Trophoblast cell (in vitro differentiated cells and primary cell): ENCODE data around the gene SPOP.
A peak's percentile ranks its signal among the peaks of the same experiment; 100 is the strongest.

Experiments used
- DNase-seq, 2 donors: peaks; one replicate each; pipeline ENCODE4 v3.0.0-alpha.2; 2016
- H2AFZ ChIP-seq: 2 replicates; pipeline ENCODE4 v1.6.1; 2013; ENCODE audit warnings: low read length, moderate library complexity, mild to moderate bottlenecking; ENCODE audit not compliant: insufficient read depth, poor library complexity
- H2AK5ac ChIP-seq: 2 replicates; pipeline ENCODE4 v1.6.1; 2013; ENCODE audit warnings: mild to moderate bottlenecking, low read length
- H2BK120ac ChIP-seq: 2 replicates; pipeline ENCODE4 v1.6.1; 2013; ENCODE audit warnings: low read length, mild to moderate bottlenecking, moderate library complexity; ENCODE audit not compliant: insufficient read depth, poor library complexity
- H2BK12ac ChIP-seq: 2 replicates; pipeline ENCODE4 v1.6.1; 2013; ENCODE audit warnings: mild to moderate bottlenecking, low read length, moderate library complexity
- H2BK5ac ChIP-seq: 2 replicates; pipeline ENCODE4 v1.6.1; 2013; ENCODE audit warnings: low read length, low read depth, moderate library complexity, mild to moderate bottlenecking; ENCODE audit not compliant: poor library complexity
- H3K14ac ChIP-seq: 2 replicates; pipeline ENCODE4 v1.6.1; 2013; ENCODE audit warnings: mild to moderate bottlenecking, low read length
- H3K18ac ChIP-seq: 2 replicates; pipeline ENCODE4 v1.6.1; 2013; ENCODE audit warnings: mild to moderate bottlenecking, low read length
- H3K23ac ChIP-seq: 2 replicates; pipeline ENCODE4 v1.6.1; 2013; ENCODE audit warnings: low read length
- H3K27ac ChIP-seq: 2 replicates; pipeline ENCODE4 v1.5.1; 2013; ENCODE audit warnings: low read depth, mild to moderate bottlenecking, inconsistent platforms, low read length, moderate library complexity
- H3K27me3 ChIP-seq: 2 replicates; pipeline ENCODE4 v1.6.1; 2013; ENCODE audit warnings: inconsistent platforms, mild to moderate bottlenecking, low read length, moderate library complexity; ENCODE audit not compliant: insufficient read depth
- H3K36me3 ChIP-seq, 2 experiments: 1 replicate in 1 of 2; 2 replicates in 1 of 2; pipeline ENCODE4 v1.6.1; 2013; ENCODE audit warnings: low read length in 2 of 2, mild to moderate bottlenecking in 2 of 2, moderate library complexity in 1 of 2; ENCODE audit not compliant: insufficient read depth in 2 of 2, control insufficient read depth in 1 of 2
- H3K4ac ChIP-seq: 2 replicates; pipeline ENCODE4 v1.6.1; 2013; ENCODE audit warnings: low read depth, mild to moderate bottlenecking, low read length, moderate library complexity
- H3K4me1 ChIP-seq, 2 experiments: 1 replicate in 1 of 2; 2 replicates in 1 of 2; pipeline ENCODE4 v1.6.1; 2013; ENCODE audit warnings: low read length in 2 of 2, mild to moderate bottlenecking in 2 of 2, moderate library complexity in 1 of 2; ENCODE audit not compliant: insufficient read depth in 2 of 2, control insufficient read depth in 1 of 2
- H3K4me2 ChIP-seq: 2 replicates; pipeline ENCODE4 v1.6.1; 2013; ENCODE audit warnings: inconsistent platforms, mild to moderate bottlenecking, low read length, moderate library complexity
- H3K4me3 ChIP-seq: 2 replicates; pipeline ENCODE4 v1.5.1; 2013; ENCODE audit warnings: mild to moderate bottlenecking, low read depth, low read length, inconsistent platforms
- H3K79me1 ChIP-seq: one replicate; pipeline ENCODE4 v1.6.1; 2013; ENCODE audit warnings: low read length
- H3K79me2 ChIP-seq: 2 replicates; pipeline ENCODE4 v1.6.1; 2013; ENCODE audit warnings: low read length, mild to moderate bottlenecking; ENCODE audit not compliant: control insufficient read depth, insufficient read depth, poor library complexity
- H3K9ac ChIP-seq: 2 replicates; pipeline ENCODE4 v1.6.1; 2013; ENCODE audit warnings: mild to moderate bottlenecking, low read length
- H3K9me3 ChIP-seq: 2 replicates; pipeline ENCODE4 v1.6.1; 2013; ENCODE audit warnings: low read depth, mild to moderate bottlenecking, control low read depth, inconsistent platforms, low read length; ENCODE audit not compliant: insufficient read depth
- H4K12ac ChIP-seq: 2 replicates; pipeline ENCODE4 v1.6.1; 2013; ENCODE audit warnings: low read depth, mild to moderate bottlenecking, low read length, moderate library complexity
- H4K8ac ChIP-seq: 2 replicates; pipeline ENCODE4 v1.6.1; 2013; ENCODE audit warnings: low read depth, mild to moderate bottlenecking, low read length, moderate library complexity
- H4K91ac ChIP-seq: one replicate; pipeline ENCODE4 v1.6.1; 2013; ENCODE audit warnings: low read depth, mild to moderate bottlenecking, low read length, moderate library complexity
- WGBS: extraction: QIAGEN DNeasy Blood & Tissue Kit; methylation state at CpG from one replicate; pipeline ENCODE4 v1.1.7; 2013; ENCODE audit warnings: missing lambda C conversion rate; ENCODE audit not compliant: insufficient read length, insufficient coverage; ENCODE audit errors: extremely low coverage; 5-methylcytosine and 5-hydroxymethylcytosine counted together

Gene SPOP

DNA sequence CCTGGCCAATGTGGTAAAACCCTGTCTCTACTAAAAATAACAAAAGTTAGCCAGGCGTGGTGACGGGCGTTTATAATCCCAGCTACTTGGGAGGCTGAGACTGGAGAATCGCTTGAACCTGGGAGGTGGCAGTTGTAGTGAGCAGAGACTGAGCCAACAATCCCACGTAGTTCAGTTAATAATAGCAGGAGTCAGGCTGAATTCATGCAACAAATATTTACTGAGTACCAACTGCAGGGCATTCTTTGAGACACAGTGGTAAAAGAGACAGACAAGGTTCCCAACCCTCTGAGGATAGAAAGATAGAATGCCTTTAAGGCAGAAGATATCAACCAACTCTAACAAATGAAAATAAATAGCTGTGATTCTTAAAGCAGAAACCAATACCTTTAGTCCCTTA is 39.1 kb downstream of the SPOP start:
- no peak overlapping the region for H2BK12ac ChIP-seq
- H4K8ac ChIP-seq: no peak overlapping the region
- H3K23ac ChIP-seq: no peak overlapping the region
- H4K91ac ChIP-seq: no peak overlapping the region
- H3K9me3 ChIP-seq: no peaks in the 10 kb centered on the region
- H3K79me1 ChIP-seq: no peaks in the 10 kb centered on the region
- no peaks in the 10 kb centered on the region for H3K36me3 ChIP-seq
- no peak overlapping the region for H2AFZ ChIP-seq
- H3K4ac ChIP-seq: peak overlapping the region; percentile 36
- H3K27me3 ChIP-seq: no peaks in the 10 kb centered on the region
- H2BK5ac ChIP-seq: no peak overlapping the region
- H3K18ac ChIP-seq: no peak overlapping the region
- no peak overlapping the region for H3K4me3 ChIP-seq
- H3K4me1 ChIP-seq: no peaks in the 10 kb centered on the region
- no peak overlapping the region for H4K12ac ChIP-seq
- H3K9ac ChIP-seq: no peak overlapping the region
- H2AK5ac ChIP-seq: no peak overlapping the region
- no peaks in the 10 kb centered on the region for H3K79me2 ChIP-seq
- no peak overlapping the region for H2BK120ac ChIP-seq
- no CpG with 5 or more reads among the region's 5 CpGs for WGBS
- H3K4me2 ChIP-seq: no peak overlapping the region
- H3K14ac ChIP-seq: no peak overlapping the region
- no peak overlapping the region for H3K27ac ChIP-seq
- DNase-seq: peak; percentile 54 to 86

DNA sequence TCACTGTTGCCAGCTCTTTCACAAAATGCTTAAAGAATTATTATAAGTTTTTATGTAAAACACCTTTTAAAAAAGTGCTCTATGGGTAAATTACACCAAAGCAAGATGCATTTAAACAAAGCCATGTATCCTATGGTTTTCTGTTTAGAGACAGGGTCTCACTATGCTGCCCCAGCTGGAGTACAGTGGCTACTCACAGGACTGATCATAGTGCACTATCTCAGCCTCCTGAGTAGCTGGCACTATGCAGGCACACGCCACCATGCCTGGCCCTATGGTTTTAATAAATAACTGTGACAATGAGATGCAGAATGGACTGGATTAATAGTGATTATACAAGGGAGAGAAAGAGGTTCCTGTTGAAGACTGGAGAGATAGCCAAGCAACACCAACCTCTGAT is 40.2 kb downstream of the SPOP start:
- Histone ChIP-seq H2BK5ac (no peak overlapping the region), H3K27me3 (no peaks in the 10 kb centered on the region), H3K23ac (no peak overlapping the region), H3K79me2 (no peaks in the 10 kb centered on the region), H4K8ac (no peak overlapping the region), H3K9ac (no peak overlapping the region), H4K12ac (no peak overlapping the region), H2BK120ac (no peak overlapping the region), H4K91ac (no peak overlapping the region), H3K9me3 (no peaks in the 10 kb centered on the region), H3K18ac (no peak overlapping the region), H2BK12ac (no peak overlapping the region), H3K4me3 (no peak overlapping the region), H3K79me1 (no peaks in the 10 kb centered on the region), H3K27ac (no peak overlapping the region), H2AFZ (no peak overlapping the region), H3K4ac (no peak overlapping the region), H3K36me3 (no peaks in the 10 kb centered on the region), H3K14ac (no peak overlapping the region), H3K4me2 (no peak overlapping the region), H2AK5ac (no peak overlapping the region), H3K4me1 (no peaks in the 10 kb centered on the region)
- no CpG with 5 or more reads among the region's 1 CpG for WGBS
- no peak for DNase-seq

- no CpG with 5 or more reads among the region's 7 CpGs for WGBS
- H4K12ac ChIP-seq: no peak overlapping the region
- no peak overlapping the region for H3K14ac ChIP-seq
- no peak overlapping the region for H2BK120ac ChIP-seq
- H3K4me3 ChIP-seq: no peak overlapping the region
- no peaks in the 10 kb centered on the region for H3K79me1 ChIP-seq
- no peak overlapping the region for H3K4me2 ChIP-seq
- DNase-seq: peak in 1 of 2 donors; percentile 48
- no peaks in the 10 kb centered on the region for H3K9me3 ChIP-seq
- H3K4me1 ChIP-seq: no peaks in the 10 kb centered on the region
- no peak overlapping the region for H3K23ac ChIP-seq
- no peak overlapping the region for H2AFZ ChIP-seq
- no peak overlapping the region for H3K18ac ChIP-seq
- H3K27ac ChIP-seq: no peak overlapping the region
- no peak overlapping the region for H3K9ac ChIP-seq
- no peak overlapping the region for H4K8ac ChIP-seq
- no peak overlapping the region for H2BK12ac ChIP-seq
- no peak overlapping the region for H4K91ac ChIP-seq
- H3K27me3 ChIP-seq: no peaks in the 10 kb centered on the region
- no peak overlapping the region for H2BK5ac ChIP-seq
- H3K79me2 ChIP-seq: no peaks in the 10 kb centered on the region
- no peak overlapping the region for H3K4ac ChIP-seq
- H2AK5ac ChIP-seq: no peak overlapping the region
- H3K36me3 ChIP-seq: no peaks in the 10 kb centered on the region
Observed at GRCh38 chr17:49637050-49637449, 40.8 kb downstream of the SPOP start.

DNA sequence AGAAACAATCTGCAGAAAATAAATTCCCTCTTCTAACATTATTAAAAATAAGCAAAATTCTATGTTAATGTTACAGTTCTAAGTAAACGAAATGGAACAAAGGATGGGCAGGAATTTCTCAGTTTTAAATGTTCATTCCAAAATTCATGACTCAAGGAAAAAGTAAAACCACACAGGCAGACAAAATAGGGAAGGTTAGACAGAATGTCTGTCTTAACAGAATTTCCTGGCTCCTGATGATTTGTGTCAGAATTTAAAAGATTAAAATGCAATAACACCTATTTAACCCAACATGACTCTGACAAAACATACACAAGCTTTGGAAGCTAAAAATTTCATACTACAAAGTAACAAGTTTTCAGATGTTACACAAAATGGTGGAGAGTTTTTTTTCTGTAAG is 42.8 kb downstream of the SPOP start:
- Histone ChIP-seq H3K79me2 (no peaks in the 10 kb centered on the region), H2BK12ac (no peak overlapping the region), H2BK5ac (no peak overlapping the region), H3K9me3 (no peaks in the 10 kb centered on the region), H3K4ac (no peak overlapping the region), H3K79me1 (no peaks in the 10 kb centered on the region), H3K9ac (no peak overlapping the region), H3K18ac (no peak overlapping the region), H3K36me3 (no peaks in the 10 kb centered on the region), H4K8ac (no peak overlapping the region), H3K14ac (no peak overlapping the region), H4K12ac (no peak overlapping the region), H3K4me3 (no peak overlapping the region), H2BK120ac (no peak overlapping the region), H3K4me1 (no peaks in the 10 kb centered on the region), H3K23ac (no peak overlapping the region), H3K4me2 (no peak overlapping the region), H3K27me3 (no peaks in the 10 kb centered on the region), H3K27ac (no peak overlapping the region), H4K91ac (no peak overlapping the region), H2AFZ (no peak overlapping the region), H2AK5ac (no peak overlapping the region)
- DNase-seq: no peak
- no CpG with 5 or more reads among the region's 1 CpG for WGBS
